ENCODE results near the gene TARDBP. TPM values are rescaled to one million over a fixed set of nuclear protein-coding genes. Genes with fewer than 3 reads are reported as not detected.

The TARDBP gene
- polyA plus RNA-seq, 1 experiment: 55.5 TPM

GRCh38 chr1:10975567-10976326 is 36.7 kb upstream of the TARDBP start:
- TF ChIP-seq, protein P1, sequence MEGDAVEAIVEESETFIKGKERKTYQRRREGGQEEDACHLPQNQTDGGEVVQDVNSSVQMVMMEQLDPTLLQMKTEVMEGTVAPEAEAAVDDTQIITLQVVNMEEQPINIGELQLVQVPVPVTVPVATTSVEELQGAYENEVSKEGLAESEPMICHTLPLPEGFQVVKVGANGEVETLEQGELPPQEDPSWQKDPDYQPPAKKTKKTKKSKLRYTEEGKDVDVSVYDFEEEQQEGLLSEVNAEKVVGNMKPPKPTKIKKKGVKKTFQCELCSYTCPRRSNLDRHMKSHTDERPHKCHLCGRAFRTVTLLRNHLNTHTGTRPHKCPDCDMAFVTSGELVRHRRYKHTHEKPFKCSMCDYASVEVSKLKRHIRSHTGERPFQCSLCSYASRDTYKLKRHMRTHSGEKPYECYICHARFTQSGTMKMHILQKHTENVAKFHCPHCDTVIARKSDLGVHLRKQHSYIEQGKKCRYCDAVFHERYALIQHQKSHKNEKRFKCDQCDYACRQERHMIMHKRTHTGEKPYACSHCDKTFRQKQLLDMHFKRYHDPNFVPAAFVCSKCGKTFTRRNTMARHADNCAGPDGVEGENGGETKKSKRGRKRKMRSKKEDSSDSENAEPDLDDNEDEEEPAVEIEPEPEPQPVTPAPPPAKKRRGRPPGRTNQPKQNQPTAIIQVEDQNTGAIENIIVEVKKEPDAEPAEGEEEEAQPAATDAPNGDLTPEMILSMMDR (IDR thresholded peaks at IDR 0.05; ENCODE audit: insufficient read depth, low read depth, low read length): no peak
- H3K4me3 ChIP-seq (ENCODE audit: low read depth, low read length): no peak overlapping the region
- POLR2A ChIA-PET: interaction anchor here (0.6 kb wide), 2 partner anchors 260 to 932 kb away, joined by 3 to 4 read pairs; no protein-coding TSS in a partner anchor
- CTCF ChIA-PET: interaction anchor here (0.9 kb wide), 1 partner anchor 36 kb away, joined by 3 read pairs; the partner anchor contains the start of gene TARDBP
- H3K36me3 ChIP-seq (ENCODE audit: control insufficient read depth, insufficient read depth, low read length): no peaks in the 10 kb centered on the region
- H3K27me3 ChIP-seq (ENCODE audit: control insufficient read depth, insufficient read depth, low read length): peaks cover 2% of the 10 kb centered on the region; the same call in 1 of the 2 replicates
- DNase-seq (ENCODE audit: low read depth): peak; percentile 95

- ChIA-PET POLR2A (no interaction called here), CTCF (interaction anchor here (0.7 to 1.3 kb wide), 2 partner anchors 10 to 172 kb away, joined by 3 read pairs; no protein-coding TSS in a partner anchor)
- TF ChIP-seq, protein P1 (IDR thresholded peaks at IDR 0.05; ENCODE audit: insufficient read depth, low read depth, low read length): no peak
- H3K4me3 ChIP-seq (ENCODE audit: low read depth, low read length): no peak overlapping the region
- DNase-seq (ENCODE audit: low read depth): no peak
- peaks cover 2% of the 10 kb centered on the region; the same call in 1 of the 2 replicates for H3K27me3 ChIP-seq (ENCODE audit: control insufficient read depth, insufficient read depth, low read length)
- H3K36me3 ChIP-seq (ENCODE audit: control insufficient read depth, insufficient read depth, low read length): no peaks in the 10 kb centered on the region
Measured at GRCh38 chr1:10978719-10979118, 33.7 kb upstream of the TARDBP start.

DNA sequence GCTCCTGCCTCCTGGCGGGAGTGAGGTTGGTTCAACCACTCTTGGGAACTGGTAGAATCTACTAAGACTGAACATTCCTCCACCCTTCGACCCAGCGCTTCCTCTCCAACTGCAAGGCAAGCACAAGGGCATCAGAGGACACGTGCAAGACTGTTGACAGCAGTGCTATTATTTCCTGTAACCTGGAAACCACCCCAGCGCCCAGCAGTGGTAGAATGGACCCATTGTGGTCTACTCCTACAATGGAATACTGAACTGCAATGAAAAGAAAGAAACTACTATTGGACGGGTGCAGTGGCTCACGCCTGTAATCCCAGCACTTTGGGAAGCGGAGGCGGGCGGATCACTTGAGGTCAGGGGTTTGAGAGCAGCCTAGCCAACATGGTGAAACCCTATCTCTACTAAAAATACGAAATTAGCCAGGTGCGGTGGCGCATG is 33.0 kb upstream of the TARDBP start:
- H3K4me3 ChIP-seq (ENCODE audit: low read depth, low read length): no peak overlapping the region
- peaks cover 2% of the 10 kb centered on the region; the same call in 1 of the 2 replicates for H3K27me3 ChIP-seq (ENCODE audit: control insufficient read depth, insufficient read depth, low read length)
- TF ChIP-seq, protein P1 (IDR thresholded peaks at IDR 0.05; ENCODE audit: insufficient read depth, low read depth, low read length): no peak
- no peak for DNase-seq (ENCODE audit: low read depth)
- POLR2A ChIA-PET: no interaction called here
- H3K36me3 ChIP-seq (ENCODE audit: control insufficient read depth, insufficient read depth, low read length): no peaks in the 10 kb centered on the region
- CTCF ChIA-PET: interaction anchor here (0.6 to 1.3 kb wide), 7 partner anchors 8 to 462 kb away, joined by 3 to 4 read pairs (median 3); no protein-coding TSS in a partner anchor

- no peak for DNase-seq (ENCODE audit: low read depth)
- ChIA-PET POLR2A (no interaction called here), CTCF (interaction anchor here (0.6 to 1.0 kb wide), 6 partner anchors 9 to 463 kb away, joined by 3 to 4 read pairs (median 3); no protein-coding TSS in a partner anchor)
- TF ChIP-seq, protein P1 (IDR thresholded peaks at IDR 0.05; ENCODE audit: insufficient read depth, low read depth, low read length): peak; percentile 53
- no peak overlapping the region for H3K4me3 ChIP-seq (ENCODE audit: low read depth, low read length)
- peaks cover 2% of the 10 kb centered on the region; the same call in 1 of the 2 replicates for H3K27me3 ChIP-seq (ENCODE audit: control insufficient read depth, insufficient read depth, low read length)
- no peaks in the 10 kb centered on the region for H3K36me3 ChIP-seq (ENCODE audit: control insufficient read depth, insufficient read depth, low read length)
Measured at GRCh38 chr1:10980094-10980577, 32.3 kb upstream of the TARDBP start.
